WI38 (cell line): ENCODE results near the gene MTURN.

Experiments used
- H3K4me3 ChIP-seq: 2 replicates; pipeline ENCODE4 v1.5.1; 2011; ENCODE audit warnings: low read depth, mild to moderate bottlenecking, control low read depth, low read length
- CTCF ChIP-seq: IDR thresholded peaks from 2 replicates; pipeline ENCODE4 v1.5.1; 2012; ENCODE audit warnings: low read depth, mild to moderate bottlenecking, control low read depth, low read length

The MTURN gene

DNA sequence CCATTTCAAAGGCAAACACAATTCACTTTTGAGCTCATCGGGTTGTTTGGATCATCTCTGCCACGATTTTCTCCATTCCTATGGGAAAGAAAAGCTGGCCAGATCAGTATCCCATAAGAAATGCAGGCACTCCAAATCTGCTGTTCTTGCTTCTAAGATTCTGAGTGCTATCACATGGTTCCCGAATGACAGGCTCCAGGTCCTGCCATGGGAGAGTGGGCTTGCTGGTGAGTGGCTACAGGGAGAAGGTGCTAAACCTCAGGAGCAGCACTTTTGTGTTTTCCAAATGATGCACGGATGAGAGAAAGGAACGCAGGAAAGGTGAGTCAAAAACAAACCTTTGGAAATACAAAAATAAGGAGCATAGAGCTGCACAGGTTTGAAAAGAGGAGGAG, 32.1 kb downstream of the MTURN start:
- H3K4me3 ChIP-seq, result no peak overlapping the region
- no peak for TF ChIP-seq CTCF

GRCh38 chr7:30167901-30168300, 33.1 kb downstream of the MTURN start:
- no peak for TF ChIP-seq CTCF

GRCh38 chr7:30168835-30169573, 34.2 kb downstream of the MTURN start:
- no peak for TF ChIP-seq CTCF
- H3K4me3 ChIP-seq, result no peak overlapping the region

More at GRCh38 chr7:30167901-30168300, 33.1 kb downstream of the MTURN start:
- no peak overlapping the region for H3K4me3 ChIP-seq

DNA sequence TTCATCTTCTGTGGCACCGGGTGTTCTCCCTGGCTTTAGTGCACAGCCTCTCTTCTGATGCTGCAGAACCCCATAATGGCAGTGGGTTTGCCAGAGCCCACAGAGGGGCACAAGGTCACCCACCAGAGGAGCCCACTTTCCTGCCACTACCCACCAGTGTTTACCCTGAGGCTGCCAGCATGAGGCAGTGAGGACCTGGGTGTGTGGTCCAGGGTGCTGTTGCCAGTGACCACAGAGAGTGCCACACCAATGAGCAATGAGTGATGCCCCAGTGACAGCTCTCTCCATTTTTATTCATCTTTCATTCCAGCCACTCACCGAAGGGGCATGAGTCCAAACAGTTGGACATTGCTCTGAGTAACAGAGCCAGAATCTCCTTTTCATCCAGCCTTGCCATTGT, 34.8 kb downstream of the MTURN start:
- TF ChIP-seq CTCF, result no peak
- no peak overlapping the region for H3K4me3 ChIP-seq

DNA sequence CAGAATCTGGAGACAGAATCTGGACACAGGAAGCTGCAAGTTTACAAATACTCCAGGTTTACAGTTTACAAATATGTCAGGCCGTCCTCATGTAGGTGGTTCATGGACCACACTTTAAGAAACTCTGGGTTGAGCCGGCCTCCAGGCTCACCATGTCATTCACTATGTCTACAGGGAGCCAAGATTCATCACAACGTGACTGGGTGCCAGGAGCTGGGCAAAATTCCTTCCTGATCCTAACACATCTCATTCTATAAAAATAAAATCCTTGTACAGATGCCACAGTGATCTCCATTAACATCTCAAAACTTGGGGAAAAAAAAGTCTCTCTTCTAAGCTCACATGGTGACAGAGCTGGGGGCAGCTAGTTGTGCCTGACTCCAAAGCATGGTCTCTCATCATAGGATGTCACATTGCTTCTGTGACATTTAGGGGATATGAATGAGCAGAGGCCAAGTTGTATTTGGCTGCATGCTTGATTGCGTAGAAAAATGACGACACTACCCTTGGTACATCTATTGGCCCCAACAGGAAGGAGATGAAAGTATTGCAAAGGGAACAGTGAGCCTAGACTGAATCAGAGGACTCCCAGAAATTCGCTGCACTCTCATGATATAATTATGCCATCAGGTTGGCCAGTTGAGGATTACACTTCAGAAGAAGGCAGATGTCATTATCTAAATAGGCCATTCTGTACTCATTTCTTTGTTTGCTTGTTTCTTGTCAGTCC, 35.9 kb downstream of the MTURN start:
- no peak for TF ChIP-seq CTCF

GRCh38 chr7:30171766-30172447, 37.1 kb downstream of the MTURN start:
- H3K4me3 ChIP-seq, result no peak overlapping the region
- no peak for TF ChIP-seq CTCF

More for the DNA sequence above, 35.9 kb downstream of the MTURN start:
- H3K4me3 ChIP-seq, result no peak overlapping the region

DNA sequence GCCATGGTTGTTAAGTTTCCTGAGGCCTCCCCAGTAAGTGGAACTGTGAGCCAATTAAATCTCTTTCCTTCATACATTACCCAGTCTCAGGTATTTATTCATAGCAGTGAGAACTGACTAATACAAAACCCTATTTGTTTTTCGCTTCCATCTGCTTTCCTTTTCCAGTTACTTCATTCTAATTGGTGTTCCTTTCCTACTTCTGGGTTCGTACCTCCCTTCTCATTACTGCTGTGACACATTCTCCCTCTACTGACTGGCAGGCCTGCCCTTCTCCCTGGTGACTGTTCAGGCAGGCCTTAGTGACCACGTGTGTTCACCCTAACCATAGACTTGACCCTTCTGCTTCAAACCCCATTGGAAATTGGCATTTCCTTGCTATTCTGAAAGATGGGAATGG, 37.7 kb downstream of the MTURN start:
- no peak overlapping the region for H3K4me3 ChIP-seq
- no peak for TF ChIP-seq CTCF
